GM18520 (cell line): ENCODE measurements around the gene MZB1.
"Not testable (repeated sequence)": the region's sequence is repeated elsewhere in the genome, so short reads cannot be mapped to it uniquely, and the experiment has no call there.

Experiments
- ATAC-seq: cut with Tn5 transposase; IDR thresholded peaks from one replicate; pipeline ENCODE4 v1.9.1; 2021; ENCODE audit not compliant: unreplicated experiment

The MZB1 gene

GRCh38 chr5:139392678-139393496, 3.2 kb upstream of the MZB1 start:
- ATAC-seq = peak; percentile 28

- ATAC-seq = no peak
These were observed 2.6 kb upstream of the MZB1 start for GRCh38 chr5:139392324-139392677.

GRCh38 chr5:139391570-139392323, 2.0 kb upstream of the MZB1 start:
- ATAC-seq = no peak

GRCh38 chr5:139390639-139391569, 1.2 kb upstream of the MZB1 start:
- no peak for ATAC-seq

- ATAC-seq = no peak
These were observed 1.4 kb downstream of the MZB1 start for GRCh38 chr5:139388198-139388821.

GRCh38 chr5:139387611-139388197, 2.0 kb downstream of the MZB1 start:
- ATAC-seq = no peak

GRCh38 chr5:139386956-139387355, 2.8 kb downstream of the MZB1 start:
- ATAC-seq = not testable (repeated sequence)

GRCh38 chr5:139386050-139386438, 3.7 kb downstream of the MZB1 start:
- ATAC-seq = no peak

GRCh38 chr5:139385061-139386049, 4.4 kb downstream of the MZB1 start:
- ATAC-seq = no peak

GRCh38 chr5:139384591-139385051, 5.1 kb downstream of the MZB1 start:
- ATAC-seq = no peak

GRCh38 chr5:139383993-139384590, 5.6 kb downstream of the MZB1 start:
- ATAC-seq = no peak

GRCh38 chr5:139383275-139383992, 6.3 kb downstream of the MZB1 start, which contains the start of gene SLC23A1:
TSS of gene SLC23A1 (minus strand) at chr5:139383297. CDS start at chr5:139383253, 44 bp downstream.
- no peak for ATAC-seq

GRCh38 chr5:139382807-139383206, 6.9 kb downstream of the MZB1 start:
- ATAC-seq = no peak

GRCh38 chr5:139381837-139382761, 7.6 kb downstream of the MZB1 start:
- no peak for ATAC-seq

- ATAC-seq = no peak
These were observed 9.9 kb downstream of the MZB1 start for GRCh38 chr5:139379626-139380449.

GRCh38 chr5:139378941-139379361, 10.8 kb downstream of the MZB1 start:
- no peak for ATAC-seq
